Stimulated activated CD4-positive, alpha-beta T cell treated with anti-CD3 and anti-CD28 coated beads, Interleukin-12 subunit alpha, Interleukin-12 subunit beta, amount 100 ng/mL, for 24 hours (primary cell): Measurements from ENCODE around the gene CLASRP.
A peak's percentile ranks its signal among the peaks of the same experiment; 100 is the strongest.

ENCODE experiments used
- DNase-seq, 2 experiments: peaks; one replicate each; pipeline ENCODE4 v3.0.0-alpha.2; 2020; ENCODE audit warnings: low read depth in 2 of 2

Gene CLASRP

GRCh38 chr19:45021971-45022370 lies 16.9 kb upstream of the CLASRP start:
- no peak for DNase-seq

DNA sequence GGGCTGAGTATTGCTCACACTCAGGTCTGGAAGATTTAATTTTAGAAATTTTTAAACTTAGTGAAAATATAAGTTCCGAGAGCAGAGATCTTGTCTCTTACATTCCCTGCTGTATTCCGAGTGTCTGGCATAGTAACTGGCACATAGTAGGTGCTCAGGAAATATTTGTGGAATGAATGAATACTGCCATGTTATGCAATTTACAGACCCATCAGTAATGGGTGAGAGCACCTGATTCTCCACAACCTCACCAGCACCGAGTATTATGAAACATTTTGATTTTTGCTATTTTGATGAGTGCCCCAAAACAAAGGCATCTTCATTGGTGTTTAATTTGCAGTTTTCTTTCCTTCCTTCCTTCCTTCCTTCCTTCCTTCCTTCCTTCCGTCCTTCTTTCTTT lies 15.8 kb upstream of the CLASRP start:
- DNase-seq = no peak

- DNase-seq = no peak
Measured at GRCh38 chr19:45025264-45025663, 13.6 kb upstream of the CLASRP start.

- DNase-seq = no peak
Measured at GRCh38 chr19:45027371-45027770, 11.5 kb upstream of the CLASRP start.

- no peak for DNase-seq
Measured at GRCh38 chr19:45030825-45031224, 8.0 kb upstream of the CLASRP start.

GRCh38 chr19:45032421-45032820 lies 6.4 kb upstream of the CLASRP start:
- no peak for DNase-seq

DNA sequence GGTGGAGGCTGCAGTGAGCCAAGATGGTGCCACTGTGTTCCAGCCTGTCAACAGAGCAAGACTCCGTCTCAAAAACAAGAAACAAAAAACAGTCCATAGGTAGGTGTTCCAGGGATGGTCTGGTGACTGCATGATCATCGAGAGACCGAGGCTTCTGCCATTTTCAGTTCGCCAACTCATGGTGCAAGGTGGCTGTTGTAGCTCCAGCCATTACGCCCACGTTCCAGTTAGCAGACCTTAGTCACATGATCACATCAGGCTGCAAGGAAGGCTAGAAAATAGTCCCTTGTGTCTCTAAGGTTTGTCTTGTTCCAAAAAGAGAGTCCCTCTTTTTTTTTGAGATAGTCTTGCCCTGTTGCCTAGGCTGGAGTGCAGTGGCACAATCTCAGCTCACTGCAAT lies 3.1 kb upstream of the CLASRP start:
- no peak for DNase-seq

- no peak for DNase-seq
Measured at GRCh38 chr19:45037393-45038169, 1.3 kb upstream of the CLASRP start.

- no peak for DNase-seq
Measured at GRCh38 chr19:45040059-45040771, 1.4 kb downstream of the CLASRP start.

DNA sequence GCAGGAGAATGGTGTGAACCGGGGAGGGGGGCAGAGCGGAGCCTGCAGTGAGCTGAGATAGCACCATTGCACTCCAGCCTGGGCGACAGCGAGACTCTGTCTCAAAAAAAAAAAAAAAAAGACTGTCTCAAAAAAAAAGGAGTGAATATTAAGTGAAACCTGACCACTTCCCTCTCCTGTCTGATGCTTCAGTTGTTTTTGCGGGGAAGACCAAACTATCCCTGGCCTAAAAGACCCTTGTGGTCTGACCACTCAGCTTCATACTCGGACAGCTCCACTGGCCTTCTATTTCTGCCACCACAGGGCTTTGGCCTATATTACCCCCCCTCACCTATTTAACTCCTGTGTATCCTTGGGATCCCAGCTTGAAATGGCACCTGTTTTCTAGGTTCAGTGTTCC lies 2.3 kb downstream of the CLASRP start:
- DNase-seq = no peak

DNA sequence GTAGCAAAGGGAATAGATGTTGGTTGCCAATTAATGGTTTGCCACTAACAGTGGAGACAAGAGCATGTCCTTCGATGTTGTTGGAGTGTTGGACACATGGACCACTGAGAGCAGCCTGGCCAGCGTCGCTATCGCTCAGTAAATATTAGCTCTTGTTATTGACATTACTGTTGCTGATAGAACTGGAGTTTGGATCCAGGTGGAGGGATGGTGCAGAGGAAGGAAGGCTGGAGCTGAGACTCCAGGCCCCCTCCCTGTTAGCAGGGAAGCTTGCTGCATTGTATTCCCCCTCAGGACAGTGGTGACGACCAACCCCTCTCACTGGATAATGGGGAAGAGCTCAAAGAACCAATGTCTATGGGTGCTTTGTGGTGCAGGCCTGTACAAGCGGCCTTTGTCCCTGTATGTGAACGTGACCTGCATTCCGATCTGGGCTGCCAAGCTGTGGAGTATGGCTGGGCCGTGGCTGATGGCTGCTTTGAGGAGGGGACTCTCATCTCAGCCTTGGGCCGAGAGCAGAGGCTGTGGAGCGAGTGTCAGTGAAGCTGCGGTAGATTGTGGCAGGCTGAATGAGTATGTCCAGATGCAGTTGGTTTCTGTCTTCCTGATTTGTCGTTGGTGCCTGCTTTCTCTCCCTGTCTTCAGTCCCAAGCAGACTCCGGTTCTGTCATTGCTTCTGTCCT lies 7.0 kb downstream of the CLASRP start:
- no peak for DNase-seq

DNA sequence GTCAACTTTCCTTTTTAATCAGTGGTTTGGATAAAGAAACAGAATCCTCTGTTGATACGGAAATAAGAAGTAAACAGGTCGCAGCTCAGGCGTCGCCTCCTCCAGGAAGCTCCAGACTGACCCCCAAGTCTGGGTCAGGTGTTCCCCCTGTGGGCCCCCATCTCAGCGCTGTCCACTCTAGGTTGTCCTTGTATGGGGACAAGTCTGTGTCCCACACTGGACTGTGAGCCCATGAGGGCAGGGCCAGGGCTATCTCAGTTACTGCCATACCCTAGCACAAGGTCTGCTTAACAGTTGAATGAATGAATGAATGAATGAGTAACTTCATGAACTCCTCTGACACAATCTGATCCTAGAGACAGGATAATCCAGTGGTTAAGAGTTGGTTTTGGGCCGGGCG lies 7.5 kb downstream of the CLASRP start:
- no peak for DNase-seq

GRCh38 chr19:45047188-45047797 lies 8.4 kb downstream of the CLASRP start:
- no peak for DNase-seq

- no peak for DNase-seq
Measured at GRCh38 chr19:45049073-45049736, 10.4 kb downstream of the CLASRP start.

GRCh38 chr19:45050036-45050435 lies 11.2 kb downstream of the CLASRP start:
- no peak for DNase-seq

- DNase-seq = no peak
Measured at GRCh38 chr19:45051929-45052579, 13.2 kb downstream of the CLASRP start.

DNA sequence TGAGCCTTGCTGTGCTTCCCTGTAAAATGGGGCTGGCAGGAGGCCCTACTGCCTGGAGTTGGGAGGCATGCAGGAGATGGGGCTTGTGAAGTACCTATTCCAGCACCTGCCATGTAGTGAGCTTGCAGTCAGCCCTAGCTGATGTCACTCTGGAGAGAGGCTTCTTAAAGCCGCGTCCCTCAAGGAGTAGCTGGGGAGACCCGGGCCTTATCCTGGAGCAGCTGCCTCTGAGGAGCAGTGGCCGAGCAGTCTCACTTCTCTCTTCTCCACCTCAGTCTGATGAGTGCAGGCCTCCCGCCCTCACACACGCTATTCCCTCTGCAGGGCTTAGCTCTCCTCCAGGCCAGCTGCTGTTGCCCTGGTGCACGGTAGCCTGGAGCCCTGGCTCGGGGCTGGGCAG lies 18.0 kb downstream of the CLASRP start:
- DNase-seq = no peak

GRCh38 chr19:45057444-45057843 lies 18.6 kb downstream of the CLASRP start:
- no peak for DNase-seq

- no peak for DNase-seq
Measured at GRCh38 chr19:45058622-45059159, 19.8 kb downstream of the CLASRP start.

- DNase-seq = peak; percentile 65 to 81
Measured at GRCh38 chr19:45059258-45059965, 20.6 kb downstream of the CLASRP start.
